Neural cell (in vitro differentiated cells): ENCODE measurements around the gene B4GALNT3. TPM values are rescaled to one million over a fixed set of nuclear protein-coding genes. Genes with fewer than 3 reads are reported as not detected.

Experiments
- H2AFZ ChIP-seq: fragments of 200-600, 300-800 bp; sonication (generic), shearing (Covaris generic); 2 replicates; pipeline ENCODE4 v1.6.0; 2014; ENCODE audit warnings: low read depth, mild to moderate bottlenecking, antibody characterized with exemption, low read length, moderate library complexity
- H3F3A ChIP-seq: fragments of 200-600 bp; shearing (Covaris generic); 2 replicates; pipeline ENCODE4 v1.6.1; 2016; ENCODE audit warnings: mild to moderate bottlenecking, moderate library complexity, mixed read lengths, antibody characterized with exemption, low read length; ENCODE audit not compliant: insufficient read depth, poor library complexity, severe bottlenecking
- H3K27ac ChIP-seq: fragments of 200-600, 300-800 bp; sonication (generic), shearing (Covaris generic); 2 replicates; pipeline ENCODE4 v1.5.1; 2014; ENCODE audit warnings: mild to moderate bottlenecking, low read length, moderate library complexity
- H3K27me3 ChIP-seq: fragments of 300-800, 200-600 bp; sonication (generic), shearing (Covaris generic); 2 replicates; pipeline ENCODE4 v1.6.0; 2014; ENCODE audit warnings: mild to moderate bottlenecking, low read depth, low read length, moderate library complexity; ENCODE audit not compliant: insufficient read depth
- H3K36me3 ChIP-seq: fragments of 300-800, 200-600 bp; sonication (generic), shearing (Covaris generic); 2 replicates; pipeline ENCODE4 v1.5.1; 2014; ENCODE audit warnings: mild to moderate bottlenecking, antibody characterized with exemption, low read length, moderate library complexity; ENCODE audit not compliant: insufficient read depth
- H3K4me2 ChIP-seq: fragments of 300-800, 200-600 bp; sonication (generic), shearing (Covaris generic); 2 replicates; pipeline ENCODE4 v1.6.0; 2014; ENCODE audit warnings: mild to moderate bottlenecking, low read length
- H3K4me3 ChIP-seq: fragments of 300-800, 200-600 bp; sonication (generic), shearing (Covaris generic); 2 replicates; pipeline ENCODE4 v1.5.1; 2014; ENCODE audit warnings: mild to moderate bottlenecking, low read length, moderate library complexity
- H3K79me2 ChIP-seq: fragments of 200-600 bp; shearing (Covaris generic); replicated peaks from 2 replicates; pipeline ENCODE4 v1.6.0; 2014; ENCODE audit warnings: mild to moderate bottlenecking, low read length, moderate library complexity; ENCODE audit not compliant: insufficient read depth
- H3K9ac ChIP-seq: fragments of 300-800, 200-600 bp; sonication (generic), shearing (Covaris generic); 2 replicates; pipeline ENCODE4 v1.6.1; 2016; ENCODE audit warnings: mild to moderate bottlenecking, low read length, mixed read lengths
- H3K9me2 ChIP-seq: fragments of 200-600 bp; shearing (Covaris generic); 2 replicates; pipeline ENCODE4 v1.6.1; 2016; ENCODE audit warnings: mild to moderate bottlenecking, low read length, mixed read lengths; ENCODE audit not compliant: insufficient read depth
- H3K9me3 ChIP-seq: fragments of 200-600, 300-800 bp; sonication (generic), shearing (Covaris generic); 2 replicates; pipeline ENCODE4 v1.6.1; 2016; ENCODE audit warnings: mild to moderate bottlenecking, mixed run types, low read length, moderate library complexity, mixed read lengths
- H4K20me1 ChIP-seq: fragments of 200-600 bp; shearing (Covaris generic); 2 replicates; pipeline ENCODE4 v1.6.1; 2016; ENCODE audit warnings: mild to moderate bottlenecking, mixed run types; ENCODE audit not compliant: insufficient read depth
- CTCF ChIP-seq: fragments of 450-650 bp; IDR thresholded peaks from 2 replicates; pipeline ENCODE4 v1.5.1; 2014; ENCODE audit warnings: antibody characterized with exemption, mild to moderate bottlenecking, moderate library complexity; ENCODE audit not compliant: poor library complexity, severe bottlenecking
- EP300 ChIP-seq: fragments of 450-650 bp; conservative IDR thresholded peaks from 2 replicates; pipeline ENCODE4 v1.6.1; 2014; ENCODE audit warnings: antibody characterized with exemption, mild to moderate bottlenecking, moderate library complexity; ENCODE audit not compliant: poor library complexity, severe bottlenecking
- EZH2 ChIP-seq: fragments of 200-600, 300-800 bp; shearing (Covaris generic), sonication (generic); IDR thresholded peaks from 2 replicates; pipeline ENCODE4 v1.6.1; 2014; ENCODE audit warnings: antibody characterized with exemption, low read length, borderline replicate concordance, mild to moderate bottlenecking; ENCODE audit not compliant: insufficient read depth, poor library complexity, severe bottlenecking
- MXI1 ChIP-seq: fragments of 450-650 bp; conservative IDR thresholded peaks from 2 replicates; pipeline ENCODE4 v1.6.1; 2014; ENCODE audit warnings: antibody characterized with exemption, mild to moderate bottlenecking; ENCODE audit not compliant: poor library complexity, severe bottlenecking
- POLR2AphosphoS5 ChIP-seq: IDR thresholded peaks from 2 replicates; pipeline ENCODE4 v1.6.1; 2012
- RAD21 ChIP-seq: fragments of 450-650 bp; conservative IDR thresholded peaks from 2 replicates; pipeline ENCODE4 v1.6.1; 2014; ENCODE audit warnings: antibody characterized with exemption, mild to moderate bottlenecking, moderate library complexity
- REST ChIP-seq: IDR thresholded peaks from 2 replicates; pipeline ENCODE4 v1.6.1; 2012; ENCODE audit warnings: borderline replicate concordance
- SMC3 ChIP-seq: fragments of 450-650 bp; conservative IDR thresholded peaks from 2 replicates; pipeline ENCODE4 v1.6.1; 2014; ENCODE audit warnings: antibody characterized with exemption, mild to moderate bottlenecking, moderate library complexity; ENCODE audit not compliant: poor library complexity
- TAF1 ChIP-seq: IDR thresholded peaks from 2 replicates; pipeline ENCODE4 v1.6.1; 2012; ENCODE audit warnings: low read depth
- polyA plus RNA-seq: library from polyadenylated mRNA; depleted of rRNA; stranded (reverse); fragments of >200 nt; gene quantifications from 2 replicates; pipeline ENCODE4 v1.2.3, GENCODE V29; 2014
- small RNA-seq, 3 experiments: library from RNA; depleted of rRNA; stranded (forward); fragments of <200 nt; gene quantifications; one replicate each; pipeline ENCODE3, GENCODE V24; 2012

Gene B4GALNT3
- polyA plus RNA-seq, 1 donor from 2014 or later: 6.7 TPM

GRCh38 chr12:612293-612692 is 152.6 kb downstream of the B4GALNT3 start:
- Histone ChIP-seq H3K9ac (no peak overlapping the region), H3K27ac (no peak overlapping the region), H3K4me2 (no peak overlapping the region), H3K27me3 (no peaks in the 10 kb centered on the region), H3K79me2 (no peaks in the 10 kb centered on the region), H3K4me3 (no peak overlapping the region), H4K20me1 (no peaks in the 10 kb centered on the region), H2AFZ (no peak overlapping the region), H3F3A (no peaks in the 10 kb centered on the region), H3K9me2 (no peaks in the 10 kb centered on the region), H3K36me3 (no peaks in the 10 kb centered on the region), H3K9me3 (no peaks in the 10 kb centered on the region)
- TF ChIP-seq MXI1 (no peak), SMC3 (no peak), TAF1 (no peak), EP300 (no peak), CTCF (no peak), EZH2 (no peak), REST (no peak), RAD21 (no peak), POLR2AphosphoS5 (no peak)

- Histone ChIP-seq H3K4me2 (no peak overlapping the region), H3K36me3 (no peaks in the 10 kb centered on the region), H4K20me1 (no peaks in the 10 kb centered on the region), H3K27me3 (no peaks in the 10 kb centered on the region), H3F3A (no peaks in the 10 kb centered on the region), H3K79me2 (no peaks in the 10 kb centered on the region), H3K9me3 (no peaks in the 10 kb centered on the region), H3K4me3 (no peak overlapping the region), H3K27ac (no peak overlapping the region), H3K9ac (no peak overlapping the region), H3K9me2 (no peaks in the 10 kb centered on the region), H2AFZ (no peak overlapping the region)
- TF ChIP-seq CTCF (no peak), EP300 (no peak)
Measured at GRCh38 chr12:612886-613285, 153.1 kb downstream of the B4GALNT3 start.

Small RNA genes within 50 kb of the gene (small RNA-seq; reads per million reads assigned to genes)
- 0 reads per million in 3 experiments for gene RNU7-103P

Other genes starting within 250 kb of the B4GALNT3 start
- gene SLC6A12, start 245.8 kb upstream of the B4GALNT3 start, polyA plus RNA-seq: 0.15 and 0.22 TPM in 2 replicates
- 1.4 and 1.6 TPM in 2 replicates for gene SLC6A13, start 197.1 kb upstream of the B4GALNT3 start, polyA plus RNA-seq
- 11.2 and 22.1 TPM in 2 replicates for gene KDM5A, start 70.6 kb upstream of the B4GALNT3 start, polyA plus RNA-seq
- 30.6 and 42.9 TPM in 2 replicates for gene CCDC77, start 58.3 kb upstream of the B4GALNT3 start, polyA plus RNA-seq
- gene NINJ2, start 203.5 kb downstream of the B4GALNT3 start, polyA plus RNA-seq: not detected in 2 replicates